Measurements from ENCODE around the gene ATP10A.

- TF ChIP-seq POLR2AphosphoS5 (IDR thresholded peaks at IDR 0.05): no peak
- TF ChIP-seq CTCF (IDR thresholded peaks at IDR 0.05): no peak
- no peak for TF ChIP-seq POLR2A (IDR thresholded peaks at IDR 0.05)
Measured at GRCh38 chr15:25652704-25653103, 210.4 kb downstream of the ATP10A start.
